HG02938 (cell line): ENCODE data around the gene OR6C75.
"Not testable (repeated sequence)": the region's sequence is repeated elsewhere in the genome, so short reads cannot be mapped to it uniquely, and the experiment has no call there.

Experiments used
- ATAC-seq: cut with Tn5 transposase; IDR thresholded peaks from one replicate; pipeline ENCODE4 v1.9.1; 2021; ENCODE audit warnings: mild to moderate bottlenecking, moderate library complexity; ENCODE audit not compliant: unreplicated experiment

OR6C75 gene

DNA sequence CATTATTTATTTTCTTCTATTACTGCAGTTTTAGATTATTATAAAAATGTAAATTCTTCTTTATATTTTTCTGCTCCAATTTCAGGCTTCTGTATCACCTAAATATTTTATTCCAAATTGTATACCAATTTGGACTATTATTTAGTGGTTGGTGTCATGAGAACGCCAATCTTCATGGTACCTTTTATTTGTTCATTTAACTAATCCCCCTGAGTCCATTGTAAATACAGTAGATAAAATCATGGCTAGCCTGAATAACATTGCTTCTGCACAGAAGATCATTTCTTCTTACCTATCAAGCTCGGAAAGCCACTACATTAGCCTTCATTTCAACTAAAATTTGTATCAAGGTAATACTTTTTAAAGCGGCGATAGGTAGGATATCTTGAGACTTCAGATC lies at the start of gene OR6C75:
Gene OR6C75 (plus strand): TSS at position 301 of the 400 bp plus-strand sequence. CDS start 2,136 bp downstream, outside the sequence.
- ATAC-seq = no peak

DNA sequence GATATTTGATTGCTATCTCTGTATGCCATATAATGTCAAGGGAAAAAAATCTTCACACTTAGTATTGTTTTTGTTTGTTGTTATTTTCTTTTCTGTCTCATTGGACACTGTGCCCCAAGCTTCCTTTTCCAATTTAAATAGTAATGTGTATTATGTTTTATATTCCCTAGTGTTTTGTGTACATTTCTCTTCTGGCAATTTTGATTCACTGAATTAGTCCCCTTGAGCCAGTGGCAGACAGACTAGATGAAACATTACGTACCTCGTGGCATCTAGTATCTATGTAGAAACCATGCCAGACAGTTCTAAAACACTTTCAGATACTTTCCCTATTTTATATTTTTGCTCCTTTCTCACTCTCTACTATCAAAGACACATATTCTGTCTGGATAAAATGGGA lies 48.7 kb upstream of the OR6C75 start, which contains the start of gene OR6C1:
Gene OR6C1 (plus strand): TSS at position 301 of the 400 bp plus-strand sequence. CDS start 6,257 bp downstream, outside the sequence.
- no peak for ATAC-seq

DNA sequence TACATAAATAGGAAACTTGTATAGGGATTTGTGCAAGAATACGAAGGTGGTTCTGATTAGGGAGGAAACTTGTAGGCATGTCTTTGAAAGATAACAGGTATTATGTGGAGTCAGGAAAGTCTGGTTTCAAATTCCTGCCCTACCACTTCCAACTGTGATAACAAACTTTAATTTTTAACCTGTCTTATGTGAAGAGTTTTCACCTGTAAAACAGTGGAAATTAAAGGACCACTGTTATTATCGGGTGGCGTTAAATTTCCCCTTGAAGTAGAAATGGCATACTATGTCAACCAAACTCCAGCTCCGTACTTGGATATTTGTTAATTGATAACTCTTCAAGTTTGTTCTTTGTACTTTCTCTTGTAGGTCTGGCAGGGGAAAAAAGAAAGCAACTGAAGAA lies 42.6 kb upstream of the OR6C75 start:
- no peak for ATAC-seq

DNA sequence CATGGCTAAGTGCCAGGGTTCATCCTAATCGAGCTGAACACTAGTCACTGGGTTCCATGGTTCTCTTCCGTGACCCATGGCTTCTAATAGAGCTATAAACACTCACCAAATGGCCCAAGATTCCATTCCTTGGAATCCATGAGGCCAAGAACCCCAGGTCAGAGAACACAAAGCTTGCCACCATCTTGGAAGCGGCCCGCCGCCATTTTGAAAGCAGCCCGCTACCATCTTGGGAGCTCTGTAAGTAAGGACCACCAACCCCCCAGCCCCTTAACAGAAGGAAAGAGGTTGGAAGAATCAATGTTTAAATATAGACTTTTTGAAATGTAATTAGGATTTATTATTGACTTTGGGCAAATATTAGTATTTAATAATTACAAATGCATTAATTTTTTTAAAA lies 37.0 kb upstream of the OR6C75 start:
- not testable (repeated sequence) for ATAC-seq

DNA sequence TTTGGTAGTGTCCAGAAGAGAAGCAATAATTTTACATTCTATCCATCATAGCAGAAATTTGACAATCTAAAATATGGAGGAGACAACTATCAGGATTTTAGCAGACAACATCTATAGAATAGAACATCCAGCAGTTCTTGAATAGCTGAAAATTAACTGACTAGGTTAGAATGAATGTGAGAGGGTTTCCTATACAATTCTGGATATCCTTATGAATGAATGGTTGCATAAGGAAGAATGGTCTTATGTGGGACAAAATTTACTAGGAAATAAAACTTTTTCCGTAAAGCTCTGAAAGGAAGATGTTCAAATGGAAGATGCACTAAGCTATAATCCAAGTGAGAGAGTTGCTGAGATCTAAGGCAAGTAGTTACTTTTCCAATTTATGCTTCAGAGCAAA lies 32.3 kb upstream of the OR6C75 start, which contains the start of gene OR6C3:
Gene OR6C3 (plus strand): TSS at position 301 of the 400 bp plus-strand sequence. CDS start 955 bp downstream, outside the sequence.
- no peak for ATAC-seq

DNA sequence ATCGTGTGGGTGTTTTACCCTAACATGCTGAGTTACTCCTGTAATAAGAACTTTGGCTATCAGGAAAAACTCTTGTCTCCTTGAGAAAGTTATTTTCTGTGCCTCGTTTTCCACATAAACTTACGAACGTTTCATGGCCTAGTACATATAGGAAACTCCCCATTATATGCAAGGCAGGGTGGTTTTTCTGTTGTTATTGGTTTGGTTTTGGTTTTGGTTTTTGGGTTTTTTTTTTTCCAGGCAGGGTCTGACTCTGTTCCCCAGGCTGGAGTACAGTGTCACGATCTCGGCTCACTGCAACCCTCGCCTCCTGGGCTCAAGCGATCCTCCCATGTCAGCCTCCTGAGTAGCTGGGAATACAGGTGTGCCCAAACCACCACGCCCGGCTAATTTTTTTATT lies 26.8 kb upstream of the OR6C75 start:
- no peak for ATAC-seq

DNA sequence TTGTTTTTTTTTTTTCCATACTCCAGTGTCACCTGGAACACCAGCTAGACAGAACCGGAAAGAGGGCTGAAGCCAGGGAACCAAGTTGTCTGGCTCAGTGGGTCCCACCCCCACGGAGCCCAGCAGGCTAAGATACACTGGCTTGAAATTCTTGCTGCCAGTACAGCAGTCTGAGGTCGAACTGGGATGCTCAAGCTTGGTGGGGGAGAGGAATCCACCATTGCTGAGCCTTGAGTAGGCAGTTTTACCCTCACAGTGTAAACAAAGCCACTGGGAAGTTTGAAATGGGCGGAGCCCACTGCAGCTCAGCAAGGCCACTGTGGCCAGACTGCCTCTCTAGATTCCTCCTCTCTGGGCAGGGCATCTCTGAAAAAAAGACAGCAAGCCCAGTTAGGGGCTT lies 7.4 kb upstream of the OR6C75 start:
- ATAC-seq = not testable (repeated sequence)

DNA sequence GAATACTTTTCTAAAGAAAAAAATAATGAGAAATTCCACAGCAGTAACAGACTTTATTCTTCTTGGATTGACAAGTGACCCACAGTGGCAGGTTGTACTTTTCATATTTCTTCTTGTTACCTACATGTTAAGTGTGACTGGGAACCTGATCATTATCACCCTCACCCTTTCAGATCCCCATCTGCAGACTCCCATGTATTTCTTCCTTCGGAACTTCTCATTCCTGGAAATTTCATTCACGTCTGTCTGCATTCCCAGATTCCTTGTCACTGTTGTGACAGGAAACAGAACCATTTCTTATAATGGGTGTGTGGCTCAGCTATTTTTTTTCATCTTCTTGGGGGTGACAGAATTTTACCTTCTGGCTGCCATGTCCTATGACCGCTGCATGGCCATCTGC lies 2.3 kb downstream of the OR6C75 start:
- no peak for ATAC-seq

DNA sequence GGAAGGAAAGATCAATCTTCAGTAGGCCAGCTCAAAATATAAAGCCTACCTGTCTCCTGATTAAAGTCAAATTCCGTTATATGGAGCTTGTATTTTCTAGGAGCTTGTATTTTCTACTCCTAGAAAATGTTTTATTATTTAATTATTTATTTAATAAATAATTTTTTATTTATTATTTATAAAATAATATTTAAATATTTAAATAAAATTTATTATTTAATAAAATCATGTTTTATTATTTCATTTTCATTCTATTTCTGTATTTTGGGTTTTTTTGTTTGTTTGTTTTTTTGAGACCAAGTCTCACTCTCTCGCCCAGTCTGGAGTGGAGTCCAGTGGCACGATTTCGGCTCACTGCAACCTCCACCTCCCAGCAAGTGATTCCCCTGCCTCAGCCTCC lies 9.7 kb downstream of the OR6C75 start:
- ATAC-seq = no peak

DNA sequence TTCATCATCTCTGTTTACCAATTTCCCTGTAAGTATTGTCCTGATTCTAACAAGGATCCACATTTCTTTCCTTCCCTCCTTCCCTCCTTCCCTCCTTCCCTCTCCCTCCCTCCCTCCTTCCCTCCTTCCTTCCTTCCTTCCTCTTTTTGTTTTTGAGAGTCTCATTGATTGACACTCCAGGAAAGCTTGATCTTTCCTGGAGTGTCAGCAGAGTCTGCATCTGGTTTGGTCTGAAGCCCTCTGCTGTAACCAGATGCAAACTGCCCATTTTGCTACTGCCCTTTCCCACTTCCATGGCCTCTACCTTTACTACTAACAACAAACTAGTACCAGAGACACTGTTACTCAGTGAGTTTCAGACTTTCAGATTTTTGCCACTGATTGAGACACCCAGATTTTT lies 23.1 kb downstream of the OR6C75 start:
- ATAC-seq = no peak

DNA sequence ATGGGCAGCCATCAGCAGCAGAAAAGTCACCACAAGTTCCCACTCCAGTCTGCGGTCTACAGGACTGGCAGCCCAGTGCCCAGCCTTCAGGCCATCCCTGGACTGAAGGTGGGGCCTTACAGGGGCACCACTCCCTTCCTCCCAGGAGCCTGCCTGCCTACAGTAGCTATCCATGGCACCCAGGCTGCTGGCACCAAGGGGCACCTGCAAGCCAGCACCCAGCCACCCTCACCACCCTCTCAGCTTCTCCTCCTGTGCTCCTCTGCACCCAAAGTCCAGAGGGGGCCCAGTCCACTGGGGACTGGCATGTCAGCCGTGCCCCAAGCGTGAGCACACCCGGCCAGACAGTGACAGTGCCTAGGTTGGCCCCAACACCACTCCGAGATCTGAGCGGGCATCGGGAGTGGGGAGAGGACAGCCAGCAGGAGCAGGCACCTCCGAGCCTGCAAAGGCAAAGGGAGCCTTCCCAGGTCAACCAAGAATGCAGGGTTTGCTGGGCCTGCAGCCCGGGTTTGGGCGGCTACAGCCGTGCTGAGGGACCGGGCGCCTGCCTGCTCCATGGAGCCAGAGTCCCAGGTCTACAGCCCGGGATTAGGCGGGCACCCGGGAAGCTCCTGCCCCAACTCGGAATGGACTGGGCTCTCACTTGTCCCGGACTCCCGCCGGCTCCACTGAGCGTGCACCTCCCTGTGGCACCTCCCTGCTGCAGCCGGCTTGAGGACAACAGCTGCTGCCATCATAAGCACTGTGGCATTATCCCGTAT lies 29.4 kb downstream of the OR6C75 start:
- ATAC-seq = no peak

DNA sequence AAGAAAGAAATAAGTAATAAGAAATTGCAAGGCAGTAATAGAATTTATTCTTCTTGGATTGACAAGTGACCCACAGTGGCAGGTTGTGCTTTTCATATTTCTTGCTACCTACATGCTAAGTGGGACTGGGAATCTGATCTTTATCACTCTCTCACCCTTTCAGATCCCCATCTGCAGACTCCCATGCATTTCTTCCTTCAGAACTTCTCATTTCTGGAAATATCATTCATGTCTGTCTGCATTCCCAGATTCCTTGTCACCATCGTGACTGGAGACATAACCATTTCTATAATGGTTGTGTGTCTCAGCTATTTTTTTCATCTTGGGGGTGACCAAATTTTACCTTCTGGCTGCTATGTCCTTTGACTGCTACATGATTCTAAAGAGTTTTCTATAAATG lies 33.6 kb downstream of the OR6C75 start:
- no peak for ATAC-seq

DNA sequence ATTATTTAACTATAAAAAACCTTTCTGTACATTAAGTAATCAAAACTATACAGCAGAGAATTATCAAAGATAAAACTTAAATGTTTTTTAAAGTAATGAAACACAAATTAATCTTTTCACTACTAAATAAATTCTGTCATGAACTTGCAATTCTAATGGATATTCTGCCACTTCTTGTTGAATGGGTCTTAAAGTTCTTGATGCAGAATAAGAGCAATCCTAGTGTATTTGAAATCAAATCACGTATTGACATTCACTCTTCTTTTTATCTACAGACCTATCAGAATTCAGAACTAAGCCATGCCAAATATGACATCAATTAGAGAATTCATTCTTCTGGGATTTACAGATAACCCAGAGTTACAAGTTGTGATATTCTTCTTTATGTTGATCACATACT lies 37.5 kb downstream of the OR6C75 start, which contains the start of gene OR6C65:
Gene OR6C65 (plus strand): TSS at position 301 of the 400 bp plus-strand sequence. CDS start 0 bp downstream, at position 301.
- ATAC-seq = no peak

DNA sequence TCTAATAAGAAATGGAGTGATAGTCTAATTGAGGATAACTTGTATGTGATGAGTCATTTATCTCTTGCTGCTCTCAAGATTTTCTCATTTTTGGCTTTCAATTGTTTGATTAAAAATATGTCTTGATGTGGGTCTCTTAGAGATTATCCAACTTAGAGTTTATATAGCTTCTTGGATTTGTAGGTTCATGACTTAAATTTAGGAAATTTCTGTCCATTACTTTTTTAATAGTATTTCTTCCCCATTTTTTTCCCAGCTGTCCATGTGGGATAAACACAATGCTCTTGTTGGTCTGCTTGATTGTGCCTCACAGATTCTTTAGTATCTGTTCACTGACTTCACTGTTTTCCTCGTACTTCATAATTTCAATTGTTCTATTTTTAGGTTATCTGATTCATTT lies 45.1 kb downstream of the OR6C75 start:
- no peak for ATAC-seq

DNA sequence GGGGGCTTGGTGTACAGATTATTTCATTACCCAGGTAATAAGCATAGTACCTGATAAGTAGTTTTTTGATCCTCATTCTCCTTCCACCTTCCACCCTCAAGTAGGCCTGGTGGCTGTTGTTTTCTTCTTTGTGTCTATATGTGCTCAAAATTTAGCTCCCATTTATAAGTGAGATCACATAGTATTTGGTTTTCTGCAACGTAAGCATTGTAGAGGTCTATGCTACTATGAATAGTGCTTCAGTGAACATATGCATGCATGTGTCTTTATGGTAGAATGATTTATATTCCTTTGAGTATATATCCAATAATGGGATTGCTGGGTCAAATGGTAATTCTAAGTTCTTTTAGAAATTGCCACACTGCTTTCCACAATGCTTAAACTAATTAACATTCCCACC lies 46.4 kb downstream of the OR6C75 start:
- ATAC-seq = not testable (repeated sequence)

DNA sequence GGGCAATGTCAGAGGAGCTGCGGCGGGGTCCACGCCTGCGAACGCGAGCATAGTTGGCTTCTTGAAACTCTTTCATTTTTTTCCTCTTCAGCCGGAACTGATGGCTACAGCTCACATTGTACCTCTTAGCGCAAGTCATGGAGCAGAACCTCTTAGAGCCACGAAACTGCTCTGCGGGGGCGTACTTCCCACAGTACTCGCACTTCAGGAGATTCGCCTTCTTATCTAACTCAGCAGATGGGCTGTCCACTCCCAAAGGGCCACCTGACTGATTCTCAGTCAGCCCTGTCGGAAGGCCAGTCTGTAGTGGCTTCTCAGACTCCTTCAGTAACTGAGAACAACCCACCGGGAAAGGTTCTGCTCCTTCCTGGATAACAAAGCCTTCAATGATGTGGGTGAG lies 49.4 kb downstream of the OR6C75 start:
- ATAC-seq = not testable (repeated sequence)

DNA sequence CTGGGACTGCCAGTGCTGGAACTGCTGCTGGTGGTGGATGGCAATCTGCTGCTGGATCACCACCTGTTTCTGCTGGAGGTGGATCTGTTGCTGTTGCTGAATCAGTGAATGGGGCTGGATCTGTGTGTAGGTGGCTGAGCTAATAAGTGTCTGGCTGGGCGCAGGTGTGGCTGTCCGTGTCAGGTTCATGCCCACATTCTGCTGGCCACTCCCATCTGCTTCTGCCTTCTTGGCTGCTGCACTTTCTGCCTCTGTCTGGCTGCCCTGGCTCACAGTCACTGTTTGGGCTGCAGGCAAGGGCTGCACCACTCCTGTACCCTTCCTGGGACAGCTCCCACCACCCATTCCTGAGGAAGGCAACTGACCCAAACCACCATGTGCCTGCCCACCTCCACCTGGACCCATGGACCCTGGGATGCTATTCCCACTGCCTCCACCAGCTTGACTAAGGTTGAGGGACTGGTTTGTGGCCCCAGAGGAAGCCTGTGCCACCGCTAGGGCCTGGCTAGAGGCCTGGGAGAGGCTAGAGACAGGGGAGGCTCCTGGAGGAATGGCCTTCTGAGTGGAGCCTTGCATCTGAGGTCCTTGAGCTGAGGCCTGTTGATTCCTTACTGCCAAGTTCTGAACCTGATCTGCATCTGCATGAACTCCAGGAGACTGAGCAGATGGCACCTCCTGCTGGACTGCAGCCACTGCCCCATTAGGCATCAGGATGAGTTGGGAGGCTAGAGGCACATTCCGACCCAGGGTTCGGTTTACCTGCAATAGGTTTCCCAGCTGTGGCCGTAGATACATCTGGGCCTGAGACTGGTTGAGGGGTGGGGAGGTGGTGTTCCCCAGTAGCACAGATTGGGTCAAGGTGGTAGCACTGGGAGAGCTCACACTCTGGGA lies 51.0 kb downstream of the OR6C75 start:
- ATAC-seq = not testable (repeated sequence)

DNA sequence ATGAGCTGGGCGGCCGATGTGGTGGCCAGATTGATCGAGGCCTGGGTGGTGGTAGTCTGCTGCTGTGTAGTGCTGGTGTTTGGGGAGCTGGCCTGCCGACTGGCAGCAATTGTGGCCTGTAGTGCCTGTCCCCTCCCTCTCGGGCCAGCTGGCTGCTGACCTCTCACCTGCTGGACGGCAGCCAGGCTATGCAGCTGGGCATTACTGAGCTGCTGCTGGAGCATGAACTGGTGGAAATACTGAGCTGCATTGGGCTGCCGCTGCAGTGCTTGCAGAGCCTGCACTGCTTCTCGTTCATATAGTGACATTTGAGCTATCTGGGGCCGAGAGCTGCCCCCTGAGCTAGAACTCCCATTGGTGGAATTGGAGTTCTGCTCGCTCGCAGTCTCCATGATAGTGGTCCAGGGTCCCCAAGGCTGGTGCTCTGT lies 51.6 kb downstream of the OR6C75 start:
- not testable (repeated sequence) for ATAC-seq

DNA sequence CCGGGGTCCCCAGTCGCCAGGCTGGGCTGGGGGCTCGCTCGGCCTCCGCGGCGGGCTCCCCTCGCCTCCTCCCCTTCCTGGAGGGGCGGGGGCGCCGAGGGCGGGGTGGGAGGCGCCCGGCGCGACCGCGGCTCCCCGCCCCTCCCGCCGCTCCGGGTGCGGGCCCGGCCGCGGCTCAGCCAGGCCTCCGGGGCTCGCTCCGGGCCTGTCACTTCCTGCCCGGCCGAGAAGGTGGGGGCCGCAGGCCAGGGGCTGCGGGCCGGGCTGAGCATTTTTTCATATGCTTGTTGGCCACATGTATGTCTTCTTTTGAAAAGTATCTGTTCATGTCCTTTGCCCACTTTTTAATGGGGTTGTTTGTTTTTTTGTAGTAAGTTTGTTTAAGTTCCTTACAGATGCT lies 52.1 kb downstream of the OR6C75 start:
- not testable (repeated sequence) for ATAC-seq

DNA sequence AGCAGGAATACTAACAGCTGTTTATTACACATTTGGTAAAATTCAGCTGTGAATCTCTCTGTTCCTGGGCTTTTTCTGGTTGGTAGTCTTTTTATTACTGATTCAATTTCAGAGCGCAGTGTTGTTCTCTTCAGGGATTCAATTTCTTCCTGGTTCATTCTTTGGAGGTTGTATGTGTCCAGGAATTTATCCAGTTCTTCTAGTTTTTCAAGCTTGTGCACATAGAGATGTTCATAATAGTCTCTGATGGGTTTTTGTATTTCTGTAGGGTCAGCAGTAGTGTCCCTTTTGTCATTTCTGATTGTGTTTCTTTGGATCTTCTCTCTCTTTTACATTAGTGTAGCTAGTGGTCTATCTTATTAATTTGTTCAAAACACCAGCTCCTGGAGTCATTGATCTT lies 54.2 kb downstream of the OR6C75 start:
- ATAC-seq = no peak
